ENCODE data around the gene MAP4K4. TPM values are rescaled to one million over a fixed set of nuclear protein-coding genes. Genes with fewer than 3 reads are reported as not detected.
"Not testable (repeated sequence)": the region's sequence is repeated elsewhere in the genome, so short reads cannot be mapped to it uniquely, and the experiment has no call there.

Gene MAP4K4
- total RNA-seq, 1 donor from 2014 or later: 175 TPM

GRCh38 chr2:101930019-101930418 is 232.5 kb downstream of the MAP4K4 start:
- Mint-ChIP-seq H3K4me3 (no peak overlapping the region), H3K9me3 (peaks cover 35% of the 10 kb centered on the region)

GRCh38 chr2:101930847-101931246 is 233.3 kb downstream of the MAP4K4 start:
- H3K36me3 Mint-ChIP-seq: no peaks in the 10 kb centered on the region
- no peak overlapping the region for H3K4me3 Mint-ChIP-seq
- H3K9me3 Mint-ChIP-seq: peaks cover 30% of the 10 kb centered on the region
- TF ChIP-seq CTCF (IDR thresholded peaks at IDR 0.05; ENCODE audit: unreplicated experiment): no peak
- no peak for DNase-seq (ENCODE audit: low spot score in 2 of 2, unreplicated experiment in 2 of 2)
- H3K4me1 Mint-ChIP-seq: no peaks in the 10 kb centered on the region
- no peak overlapping the region for H3K27ac Mint-ChIP-seq
- H3K27me3 Mint-ChIP-seq (ENCODE audit: low read depth): no peaks in the 10 kb centered on the region

More at GRCh38 chr2:101930019-101930418, 232.5 kb downstream of the MAP4K4 start:
- DNase-seq (ENCODE audit: low spot score in 2 of 2, unreplicated experiment in 2 of 2): no peak
- Mint-ChIP-seq H3K27ac (no peak overlapping the region), H3K4me1 (no peaks in the 10 kb centered on the region), H3K36me3 (no peaks in the 10 kb centered on the region), H3K27me3 (ENCODE audit: low read depth) (no peaks in the 10 kb centered on the region)
- TF ChIP-seq CTCF (IDR thresholded peaks at IDR 0.05; ENCODE audit: unreplicated experiment): no peak

- H3K36me3 Mint-ChIP-seq: no peaks in the 10 kb centered on the region
- TF ChIP-seq CTCF (IDR thresholded peaks at IDR 0.05; ENCODE audit: unreplicated experiment): no peak
These were observed 233.9 kb downstream of the MAP4K4 start for GRCh38 chr2:101931402-101931801.

GRCh38 chr2:101935764-101936163 is 238.3 kb downstream of the MAP4K4 start:
- H3K4me3 Mint-ChIP-seq; H3K27ac Mint-ChIP-seq; H3K36me3 Mint-ChIP-seq; H3K4me1 Mint-ChIP-seq; DNase-seq (ENCODE audit: low spot score in 2 of 2, unreplicated experiment in 2 of 2); H3K27me3 Mint-ChIP-seq (ENCODE audit: low read depth): not testable (repeated sequence)
- peaks cover 35% of the 10 kb centered on the region for H3K9me3 Mint-ChIP-seq

More at GRCh38 chr2:101931402-101931801, 233.9 kb downstream of the MAP4K4 start:
- Mint-ChIP-seq H3K4me1 (no peaks in the 10 kb centered on the region), H3K4me3 (no peak overlapping the region), H3K9me3 (peaks cover 27% of the 10 kb centered on the region), H3K27ac (no peak overlapping the region), H3K27me3 (ENCODE audit: low read depth) (no peaks in the 10 kb centered on the region)
- no peak for DNase-seq (ENCODE audit: low spot score in 2 of 2, unreplicated experiment in 2 of 2)

- Mint-ChIP-seq H3K27ac (no peak overlapping the region), H3K9me3 (peaks cover 15% of the 10 kb centered on the region), H3K4me3 (no peak overlapping the region), H3K27me3 (ENCODE audit: low read depth) (no peaks in the 10 kb centered on the region), H3K36me3 (no peaks in the 10 kb centered on the region), H3K4me1 (no peaks in the 10 kb centered on the region)
- DNase-seq (ENCODE audit: low spot score in 2 of 2, unreplicated experiment in 2 of 2): no peak
- TF ChIP-seq CTCF (IDR thresholded peaks at IDR 0.05; ENCODE audit: unreplicated experiment): no peak
These were observed 245.3 kb downstream of the MAP4K4 start for GRCh38 chr2:101942851-101943250.

Other genes with a start within 250 kb of the MAP4K4 start
- 0.65 to 0.86 TPM (median 0.66 TPM) in 3 replicates for gene RFX8, start 222.6 kb upstream of the MAP4K4 start, total RNA-seq

All from mesothelial cell of epicardium (in vitro differentiated cells).